K562 (cell line): ENCODE results near the gene GRIA1. TPM values are rescaled to one million over a fixed set of nuclear protein-coding genes. Genes with fewer than 3 reads are reported as not detected.

Experiments used
- ATAC-seq: fragments of 200-7000 bp; cut with Tn5 transposase; 3 replicates; pipeline ENCODE4 v1.9.1; 2020; ENCODE audit warnings: moderate library complexity
- BruUV-seq: library from RNA; stranded (reverse); fragments of 400-500 nt; replicated peaks from 2 replicates; lab custom pipeline; 2021; lab: Mats Ljungman, UMichigan
- CTCF ChIA-PET: fragments of 300-600 bp; formaldehyde crosslinking; extraction: SDS; loops from one replicate; lab custom pipeline; 2021; ENCODE audit warnings: low intra/inter-chr PET ratio; lab: Yijun Ruan, JAX
- POLR2A ChIA-PET: fragments of 300-600, 350-650 bp; sonication (Branson Sonifier 250); formaldehyde crosslinking; extraction: SDS; loops from one replicate; lab custom pipeline; 2021; ENCODE audit warnings: antibody characterized with exemption, inconsistent platforms; lab: Yijun Ruan, JAX
- DNase-seq, 4 experiments: peaks; one replicate each; pipeline versions ENCODE4 v3.0.0 to v3.0.0-alpha.2; 2011 to 2018; ENCODE audit warnings: low spot score in 3 of 4, mixed read lengths in 3 of 4; ENCODE audit errors: extremely low read depth in 1 of 4
- FAIRE-seq: peaks from 2 replicates; lab custom pipeline; 2011; peaks lifted over from hg19 to GRCh38; lab: Jason Lieb, UNC
- H2AFZ ChIP-seq: 2 replicates; pipeline ENCODE4 v1.6.0; 2011; ENCODE audit warnings: low read depth, low read length, control low read depth, inconsistent platforms
- H3K27ac ChIP-seq: fragments of 200-600 bp; 3 replicates; pipeline ENCODE4 v1.8.0; 2011; ENCODE audit warnings: low read depth, mild to moderate bottlenecking, control low read depth, inconsistent platforms, low read length, moderate library complexity, mixed read lengths; ENCODE audit errors: extremely low read depth
- H3K27me3 ChIP-seq, 2 experiments: fragments of 300-600 bp in 1 of 2; 2 replicates in 1 of 2; 3 replicates in 1 of 2; pipeline versions ENCODE4 v1.6.0 to v1.8.0; 2011; ENCODE audit warnings: inconsistent platforms in 2 of 2, low read length in 2 of 2, mild to moderate bottlenecking in 1 of 2, mixed read lengths in 1 of 2, moderate library complexity in 1 of 2; ENCODE audit not compliant: control insufficient read depth in 2 of 2, insufficient read depth in 2 of 2
- H3K36me3 ChIP-seq: fragments of 300-600 bp; 3 replicates; pipeline ENCODE4 v1.8.0; 2011; ENCODE audit warnings: mild to moderate bottlenecking, low read length, inconsistent platforms; ENCODE audit not compliant: control insufficient read depth, insufficient read depth
- H3K4me1 ChIP-seq, 2 experiments: fragments of 200-600 bp in 1 of 2; replicated peaks in 1 of 2; 2 replicates in 1 of 2; 3 replicates in 1 of 2; pipeline versions ENCODE4 v1.5.1 to v1.8.0; 2011; ENCODE audit warnings: inconsistent platforms in 2 of 2, low read length in 2 of 2, mild to moderate bottlenecking in 1 of 2, mixed read lengths in 1 of 2, moderate library complexity in 1 of 2; ENCODE audit not compliant: control insufficient read depth in 2 of 2, insufficient read depth in 2 of 2
- H3K4me2 ChIP-seq: 2 replicates; pipeline ENCODE4 v1.6.1; 2011; ENCODE audit warnings: low read length, control low read depth, inconsistent platforms, mixed read lengths; ENCODE audit not compliant: insufficient read depth
- H3K4me3 ChIP-seq: fragments of 200-600 bp; sonication (generic), shearing (Covaris generic); 2 replicates; pipeline ENCODE4 v1.5.1; 2016; ENCODE audit warnings: control low read depth, inconsistent platforms
- H3K79me2 ChIP-seq: fragments of 200-600 bp; 3 replicates; pipeline ENCODE4 v1.8.0; 2011; ENCODE audit warnings: low read length, inconsistent platforms; ENCODE audit not compliant: control insufficient read depth, insufficient read depth
- H3K9ac ChIP-seq, 2 experiments: 2 replicates each; pipeline versions ENCODE4 v1.6.0 to v1.6.1; 2011; ENCODE audit warnings: low read depth in 2 of 2, low read length in 2 of 2, control low read depth in 1 of 2, inconsistent platforms in 1 of 2, mild to moderate bottlenecking in 1 of 2, mixed read lengths in 1 of 2; ENCODE audit not compliant: insufficient read depth in 1 of 2
- H3K9me1 ChIP-seq: one replicate; pipeline ENCODE4 v1.6.0; 2011; ENCODE audit warnings: inconsistent platforms, mild to moderate bottlenecking, low read length, moderate library complexity; ENCODE audit not compliant: control insufficient read depth, insufficient read depth
- H3K9me3 ChIP-seq: replicated peaks from 2 replicates; pipeline ENCODE4 v1.5.1; 2011; ENCODE audit warnings: low read depth, low read length, inconsistent platforms; ENCODE audit not compliant: control insufficient read depth, insufficient read depth
- H4K20me1 ChIP-seq: replicated peaks from 2 replicates; pipeline ENCODE4 v1.6.1; 2011; ENCODE audit warnings: low read length, inconsistent platforms, mixed read lengths; ENCODE audit not compliant: control insufficient read depth, insufficient read depth
- BDP1 ChIP-seq: IDR thresholded peaks from 3 replicates; pipeline ENCODE4 v1.6.1; 2011; ENCODE audit not compliant: insufficient read length, insufficient read depth
- CC2D1A ChIP-seq: fragments of 450-650 bp; IDR thresholded peaks from 2 replicates; pipeline ENCODE4 v1.6.1; 2017; ENCODE audit warnings: mild to moderate bottlenecking
- KDM1A ChIP-seq, 2 experiments: fragments of 450-650 bp; IDR thresholded peaks; 2 replicates each; pipeline ENCODE4 v1.6.1; 2016; ENCODE audit warnings: mild to moderate bottlenecking in 2 of 2
- NCOA1 ChIP-seq: fragments of 450-650 bp; IDR thresholded peaks from 2 replicates; pipeline ENCODE4 v1.6.1; 2016; ENCODE audit warnings: low read depth
- NR1H2 ChIP-seq: sonication (generic); formaldehyde crosslinking; IDR thresholded peaks from 2 replicates; pipeline ENCODE4 v1.4.0; 2020; ENCODE audit warnings: mild to moderate bottlenecking, missing genetic modification reagents
- SPI1 ChIP-seq: IDR thresholded peaks from 2 replicates; pipeline ENCODE4 v1.6.1; 2011; ENCODE audit warnings: low read depth, low read length, control low read depth, borderline replicate concordance
- STAG1 ChIP-seq: sonication (generic); formaldehyde crosslinking; IDR thresholded peaks from 2 replicates; pipeline ENCODE4 v1.5.0; 2020; ENCODE audit warnings: missing genetic modification reagents, borderline replicate concordance
- TAF15 ChIP-seq: fragments of 200-400 bp; formaldehyde crosslinking; IDR thresholded peaks from 2 replicates; pipeline ENCODE4 v1.6.1; 2017; ENCODE audit warnings: mild to moderate bottlenecking, low read depth, low read length, moderate library complexity
- XRCC5 ChIP-seq: fragments of 200-400 bp; formaldehyde crosslinking; IDR thresholded peaks from 2 replicates; pipeline ENCODE4 v1.6.1; 2017; ENCODE audit warnings: low read depth, mild to moderate bottlenecking, low read length
- WGBS: fragments of 100-300 bp; shearing (Covaris generic); methylation state at CpG from one replicate; pipeline ENCODE4 v1.1.6; 2016; ENCODE audit warnings: low coverage, mixed read lengths; ENCODE audit not compliant: insufficient coverage; ENCODE audit errors: missing lambda C conversion rate; 5-methylcytosine and 5-hydroxymethylcytosine counted together
- in situ Hi-C: fragments of 300-500 bp; cut with MboI; formaldehyde crosslinking; loops from 4 replicates; pipeline ENCODE4 v1.15.0; 2018; ENCODE audit warnings: inconsistent platforms, mixed read lengths
- intact Hi-C: fragments of 100-400 bp; cut with micrococcal nuclease; formaldehyde crosslinking; loops from 2 replicates; pipeline ENCODE4 v1.14.2; 2022
- polyA plus RNA-seq, 8 experiments: library from polyadenylated mRNA; depleted of rRNA in 4 of 8; stranded (reverse) in 5 of 8; unstranded in 3 of 8; fragments of >200 nt; fragmentation: Nextera tagmentation in 2 of 8; fragmentation: Illumina TruSeq in 1 of 8; extraction: Ambion mirVana in 2 of 8; extraction: Trizol in 1 of 8; gene quantifications; 2 replicates each; pipeline versions ENCODE4 v1.2.1 to v1.2.3, GENCODE V29; 2011 to 2014; ENCODE audit warnings: inconsistent platforms in 1 of 8, missing spikeins in 1 of 8
- total RNA-seq, 7 experiments: library from RNA; depleted of rRNA in 6 of 7; stranded (reverse); fragments of >200 nt in 6 of 7; fragmentation: Illumina TruSeq in 2 of 7; extraction: Trizol in 2 of 7; gene quantifications; 2 replicates each; pipeline versions ENCODE4 v1.2.1 to v1.2.3, GENCODE V29; 2011 to 2021; ENCODE audit warnings: low replicate concordance in 1 of 7
- TF ChIP-seq, protein P1 (sequence below): fragments of 250-450 bp; sonication (Bioruptor Pico); IDR thresholded peaks from 2 replicates; pipeline ENCODE4 v1.4.0; 2020; ENCODE audit warnings: mild to moderate bottlenecking, moderate library complexity

GRIA1 gene
- total and polyA plus RNA-seq, 9 of the 15 experiments (the other 6 are each of a cell fraction or from before 2014, with no cell fraction given): not detected

DNA sequence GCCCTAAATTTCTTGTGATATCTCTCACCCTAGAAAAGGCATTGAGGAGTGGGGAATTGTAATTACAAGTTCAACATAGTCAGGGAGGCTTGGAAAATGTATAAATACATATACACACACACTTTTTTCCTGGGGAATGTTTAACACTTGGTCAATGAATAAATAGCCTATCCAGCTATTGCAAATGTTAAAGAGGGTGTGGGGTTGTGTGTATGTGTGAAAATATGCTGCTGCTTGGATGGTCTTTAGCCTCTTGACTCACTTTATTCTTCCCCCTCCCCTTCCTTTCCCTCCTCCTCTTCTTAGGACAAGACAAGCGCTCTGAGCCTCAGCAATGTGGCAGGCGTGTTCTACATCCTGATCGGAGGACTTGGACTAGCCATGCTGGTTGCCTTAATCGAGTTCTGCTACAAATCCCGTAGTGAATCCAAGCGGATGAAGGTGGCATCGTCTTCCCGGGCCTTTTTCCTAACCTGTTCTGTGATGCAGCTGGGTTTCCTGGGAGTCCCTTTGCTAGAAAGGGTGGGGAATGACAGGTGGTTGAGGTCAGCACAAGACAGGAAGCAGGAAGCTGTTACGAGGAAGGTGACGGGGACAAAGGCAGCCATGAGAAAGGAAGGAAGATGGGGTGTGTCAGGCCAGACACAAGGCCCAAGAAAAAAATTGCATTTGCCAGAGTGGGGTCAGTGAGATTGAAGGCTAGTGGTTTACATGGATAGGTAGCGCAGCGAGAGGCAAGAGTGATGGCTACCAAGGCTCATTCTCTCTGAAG, 311.8 kb downstream of the GRIA1 start:
- H3K27me3 ChIP-seq: no peaks in the 10 kb centered on the region
- H3K27ac ChIP-seq: no peak overlapping the region
- no peaks in the 10 kb centered on the region; the same call in 1 of the 2 replicates for H4K20me1 ChIP-seq
- no peak overlapping the region for H3K4me2 ChIP-seq
- BruUV-seq: no TSS peak
- H3K36me3 ChIP-seq: no peaks in the 10 kb centered on the region
- POLR2A ChIA-PET: no interaction called here
- H3K4me3 ChIP-seq: no peak overlapping the region
- CTCF ChIA-PET: no interaction called here
- H3K79me2 ChIP-seq: no peaks in the 10 kb centered on the region
- H3K9me1 ChIP-seq: no peaks in the 10 kb centered on the region
- no peak for TF ChIP-seq SPI1
- TF ChIP-seq XRCC5: no peak
- TF ChIP-seq BDP1: no peak
- no peak for TF ChIP-seq NR1H2 (CRISPR knock-in tag)
- TF ChIP-seq STAG1 (CRISPR knock-in tag): no peak
- TF ChIP-seq NCOA1: no peak
- TF ChIP-seq, all 486 proteins: peak for 0
- DNase-seq (no peak), ATAC-seq (no peak), FAIRE-seq (no peak)
- in situ Hi-C loops (no loop called here), intact Hi-C loops (no loop called here)
- Histone ChIP-seq H3K9me3 (no peaks in the 10 kb centered on the region), H3K9ac (no peak overlapping the region), H2AFZ (no peak overlapping the region), H3K4me1 (no peaks in the 10 kb centered on the region)
- 1% methylated on average over 10 of the region's 12 CpGs for WGBS

DNA sequence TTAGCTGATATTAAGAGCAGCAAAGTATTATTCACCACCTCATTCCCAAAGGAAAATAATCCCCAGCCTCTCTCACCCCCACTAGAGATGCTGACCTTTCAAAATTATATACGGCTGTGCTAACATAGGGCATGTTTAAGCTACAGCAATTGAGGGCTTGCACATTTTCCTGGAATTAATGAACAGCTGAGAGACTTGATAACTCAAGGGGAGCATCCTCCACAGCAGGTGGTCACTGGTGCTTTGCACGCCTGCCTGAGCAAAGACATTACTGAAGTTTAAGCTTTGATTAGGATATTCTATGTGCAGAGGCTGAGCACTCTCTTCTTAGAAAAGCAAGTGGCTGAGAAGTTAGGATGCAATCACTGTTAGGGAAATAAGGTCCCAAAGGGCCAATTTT, 317.3 kb downstream of the GRIA1 start:
- Histone ChIP-seq H2AFZ (no peak overlapping the region), H3K9me3 (no peaks in the 10 kb centered on the region), H3K4me2 (no peak overlapping the region), H3K27me3 (no peaks in the 10 kb centered on the region), H3K4me1 (no peaks in the 10 kb centered on the region), H3K27ac (no peak overlapping the region), H4K20me1 (no peaks in the 10 kb centered on the region), H3K9ac (no peak overlapping the region), H3K9me1 (no peaks in the 10 kb centered on the region), H3K79me2 (no peaks in the 10 kb centered on the region), H3K4me3 (no peak overlapping the region), H3K36me3 (no peaks in the 10 kb centered on the region)
- no peak for DNase-seq
- in situ Hi-C loops: no loop called here
- BruUV-seq: no TSS peak
- no peak for FAIRE-seq
- ChIA-PET CTCF (no interaction called here), POLR2A (no interaction called here)
- no peak for ATAC-seq
- intact Hi-C loops: no loop called here
- 0% methylated on average over 2 of the region's 2 CpGs for WGBS
- TF ChIP-seq CC2D1A (no peak), TAF15 (no peak), KDM1A (IDR thresholded peaks at IDR 0.05) (no peak)
- TF ChIP-seq, protein P1, sequence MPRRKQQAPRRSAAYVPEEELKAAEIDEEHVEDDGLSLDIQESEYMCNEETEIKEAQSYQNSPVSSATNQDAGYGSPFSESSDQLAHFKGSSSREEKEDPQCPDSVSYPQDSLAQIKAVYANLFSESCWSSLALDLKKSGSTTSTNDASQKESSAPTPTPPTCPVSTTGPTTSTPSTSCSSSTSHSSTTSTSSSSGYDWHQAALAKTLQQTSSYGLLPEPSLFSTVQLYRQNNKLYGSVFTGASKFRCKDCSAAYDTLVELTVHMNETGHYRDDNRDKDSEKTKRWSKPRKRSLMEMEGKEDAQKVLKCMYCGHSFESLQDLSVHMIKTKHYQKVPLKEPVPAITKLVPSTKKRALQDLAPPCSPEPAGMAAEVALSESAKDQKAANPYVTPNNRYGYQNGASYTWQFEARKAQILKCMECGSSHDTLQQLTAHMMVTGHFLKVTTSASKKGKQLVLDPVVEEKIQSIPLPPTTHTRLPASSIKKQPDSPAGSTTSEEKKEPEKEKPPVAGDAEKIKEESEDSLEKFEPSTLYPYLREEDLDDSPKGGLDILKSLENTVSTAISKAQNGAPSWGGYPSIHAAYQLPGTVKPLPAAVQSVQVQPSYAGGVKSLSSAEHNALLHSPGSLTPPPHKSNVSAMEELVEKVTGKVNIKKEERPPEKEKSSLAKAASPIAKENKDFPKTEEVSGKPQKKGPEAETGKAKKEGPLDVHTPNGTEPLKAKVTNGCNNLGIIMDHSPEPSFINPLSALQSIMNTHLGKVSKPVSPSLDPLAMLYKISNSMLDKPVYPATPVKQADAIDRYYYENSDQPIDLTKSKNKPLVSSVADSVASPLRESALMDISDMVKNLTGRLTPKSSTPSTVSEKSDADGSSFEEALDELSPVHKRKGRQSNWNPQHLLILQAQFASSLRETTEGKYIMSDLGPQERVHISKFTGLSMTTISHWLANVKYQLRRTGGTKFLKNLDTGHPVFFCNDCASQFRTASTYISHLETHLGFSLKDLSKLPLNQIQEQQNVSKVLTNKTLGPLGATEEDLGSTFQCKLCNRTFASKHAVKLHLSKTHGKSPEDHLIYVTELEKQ: no peak
